A549 treated with Hydrocortisone at 1 μM for 4 hours (cell line): ENCODE results near the gene MCM9. TPM values are rescaled to one million over a fixed set of nuclear protein-coding genes. Genes with fewer than 3 reads are reported as not detected.

Experiments
- total RNA-seq: library from RNA; stranded (reverse); fragments of 200-300 nt; extraction: Qiagen RNA extraction; gene quantifications from 5 replicates; pipeline ENCODE4 v1.2.3, GENCODE V29; 2022

MCM9 gene
- 3.4 to 6.2 TPM (median 4.0 TPM) in 5 replicates for total RNA-seq

DNA sequence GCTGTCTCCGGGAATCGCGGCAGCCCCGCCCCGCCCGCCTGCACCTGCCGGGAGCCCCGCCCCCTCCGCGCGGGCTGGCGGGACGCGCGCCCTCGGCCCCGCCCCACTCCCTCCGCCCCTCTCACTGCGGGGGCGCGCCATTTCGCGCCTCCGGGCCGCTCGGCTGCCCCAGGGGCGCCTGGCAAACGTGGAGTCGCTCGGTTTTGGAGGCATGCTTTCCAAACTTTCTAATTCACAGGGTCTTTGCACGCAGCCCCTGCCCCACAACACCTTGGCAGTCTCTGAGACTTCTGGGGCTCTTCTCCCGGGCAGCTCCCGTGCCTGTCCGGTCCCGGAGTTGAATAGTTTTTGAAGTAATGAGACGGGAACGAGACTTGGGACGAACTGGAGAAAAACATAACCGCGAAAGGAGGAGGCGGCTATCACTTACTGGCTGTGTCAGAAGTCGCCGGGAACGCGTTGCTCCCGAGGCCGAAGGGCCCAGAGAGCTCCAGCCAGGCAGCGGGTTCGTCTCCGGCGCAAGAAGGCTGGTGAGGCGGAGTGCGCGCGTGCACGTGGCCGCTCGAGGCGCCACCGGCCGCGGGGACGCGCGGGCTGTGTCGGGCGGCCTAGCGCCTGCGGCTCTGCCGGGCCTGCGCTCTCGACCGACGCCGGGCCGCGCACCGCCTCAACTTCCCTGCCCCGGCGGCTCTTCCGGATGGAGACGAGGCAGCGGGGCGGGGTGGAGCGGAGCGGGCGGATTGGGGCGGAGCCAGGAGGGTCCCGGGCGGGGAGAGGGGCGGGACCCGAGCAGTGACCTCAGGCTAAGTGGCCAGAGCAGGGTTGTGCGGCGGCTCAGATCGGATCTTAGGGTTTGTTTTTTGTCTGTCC is at the start of gene MCM9:
Gene MCM9, minus strand, starts transcription at position 699 of the 870 bp plus-strand sequence. CDS start 3,436 bp downstream, outside the sequence.

GRCh38 chr6:118893807-118894424 is 41.0 kb downstream of the MCM9 start, which contains the start of gene ASF1A:
Gene ASF1A, plus strand, starts transcription at chr6:118894152. Its CDS starts 262 bp downstream, at chr6:118894414.

Other genes with a start within 250 kb of the MCM9 start
- 7.1 to 8.9 TPM (median 8.1 TPM) in 5 replicates for gene ASF1A, start 41.0 kb downstream of the MCM9 start, total RNA-seq
- gene FAM184A, start 143.5 kb upstream of the MCM9 start, total RNA-seq, result not detected in 5 replicates